WTC11 (cell line): ENCODE data around the gene SDR42E2.

Source experiments
- CTCF ChIP-seq: fragments of 200-600 bp; IDR thresholded peaks from 2 replicates; pipeline ENCODE4 v1.8.0; 2022; ENCODE audit warnings: antibody characterized with exemption
- ESRRA ChIP-seq: sonication (generic); formaldehyde crosslinking; IDR thresholded peaks from 2 replicates; pipeline ENCODE4 v1.8.1; 2022; ENCODE audit warnings: mild to moderate bottlenecking, missing genetic modification reagents, borderline replicate concordance
- ETV6 ChIP-seq: sonication (generic); formaldehyde crosslinking; IDR thresholded peaks from 2 replicates; pipeline ENCODE4 v1.8.1; 2022; ENCODE audit warnings: mild to moderate bottlenecking, missing genetic modification reagents
- NR2C2 ChIP-seq: sonication (generic); formaldehyde crosslinking; IDR thresholded peaks from 2 replicates; pipeline ENCODE4 v1.8.0; 2022; ENCODE audit warnings: mild to moderate bottlenecking, missing genetic modification reagents
- PRRX2 ChIP-seq: fragments of 250-450 bp; sonication (Bioruptor Pico); IDR thresholded peaks from 2 replicates; pipeline ENCODE4 v1.8.0; 2021; ENCODE audit warnings: mild to moderate bottlenecking
- RORB ChIP-seq: fragments of 250-450 bp; sonication (Bioruptor Pico); IDR thresholded peaks from 2 replicates; pipeline ENCODE4 v1.9.0; 2021; ENCODE audit warnings: mild to moderate bottlenecking
- SP1 ChIP-seq: sonication (generic); formaldehyde crosslinking; conservative IDR thresholded peaks from 2 replicates; pipeline ENCODE4 v1.8.1; 2022; ENCODE audit warnings: missing genetic modification reagents
- ZBTB43 ChIP-seq: sonication (generic); formaldehyde crosslinking; IDR thresholded peaks from 2 replicates; pipeline ENCODE4 v1.8.1; 2023; ENCODE audit warnings: mild to moderate bottlenecking, missing genetic modification reagents
- ZNF121 ChIP-seq: sonication (generic); formaldehyde crosslinking; IDR thresholded peaks from 2 replicates; pipeline ENCODE4 v1.8.0; 2023; ENCODE audit warnings: missing genetic modification reagents
- ZNF138 ChIP-seq: sonication (generic); formaldehyde crosslinking; conservative IDR thresholded peaks from 2 replicates; pipeline ENCODE4 v1.8.1; 2022; ENCODE audit warnings: mild to moderate bottlenecking, moderate library complexity, missing genetic modification reagents
- TF ChIP-seq, protein P1 (sequence below): sonication (generic); formaldehyde crosslinking; IDR thresholded peaks from 2 replicates; pipeline ENCODE4 v1.8.1; 2023; ENCODE audit warnings: mild to moderate bottlenecking, missing genetic modification reagents, borderline replicate concordance
- TF ChIP-seq, protein P2 (sequence below): sonication (generic); formaldehyde crosslinking; IDR thresholded peaks from 2 replicates; pipeline ENCODE4 v1.8.0; 2022; ENCODE audit warnings: mild to moderate bottlenecking, missing genetic modification reagents
- TF ChIP-seq, protein P3 (sequence below): fragments of 250-450 bp; sonication (Bioruptor Pico); IDR thresholded peaks from 2 replicates; pipeline ENCODE4 v1.9.0; 2021; ENCODE audit warnings: mild to moderate bottlenecking

DNA sequence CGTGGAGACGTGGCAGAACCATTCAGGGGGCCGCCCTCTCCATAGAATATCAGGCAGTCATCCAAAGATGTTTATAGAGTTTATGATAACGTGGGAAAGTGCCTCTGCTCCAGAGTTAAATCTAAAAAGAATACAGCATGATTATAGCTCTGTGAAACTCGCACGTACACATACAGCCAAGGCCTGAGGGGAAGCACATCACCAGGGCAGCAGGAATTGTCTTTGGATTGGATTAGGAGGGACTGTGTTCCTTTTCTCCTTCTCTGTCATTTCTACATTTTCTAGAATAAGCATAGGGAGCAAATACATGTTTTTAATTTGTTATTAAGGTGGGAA lies 70.7 kb downstream of the SDR42E2 start:
- TF ChIP-seq CTCF (no peak), ZBTB43 (CRISPR knock-in tag) (no peak), NR2C2 (CRISPR knock-in tag) (no peak), ESRRA (CRISPR knock-in tag) (no peak), ZNF121 (CRISPR knock-in tag) (no peak), ZNF138 (CRISPR knock-in tag) (no peak), PRRX2 (no peak), RORB (CRISPR knock-in tag) (no peak), SP1 (no peak), ETV6 (no peak)
- TF ChIP-seq, protein P1, sequence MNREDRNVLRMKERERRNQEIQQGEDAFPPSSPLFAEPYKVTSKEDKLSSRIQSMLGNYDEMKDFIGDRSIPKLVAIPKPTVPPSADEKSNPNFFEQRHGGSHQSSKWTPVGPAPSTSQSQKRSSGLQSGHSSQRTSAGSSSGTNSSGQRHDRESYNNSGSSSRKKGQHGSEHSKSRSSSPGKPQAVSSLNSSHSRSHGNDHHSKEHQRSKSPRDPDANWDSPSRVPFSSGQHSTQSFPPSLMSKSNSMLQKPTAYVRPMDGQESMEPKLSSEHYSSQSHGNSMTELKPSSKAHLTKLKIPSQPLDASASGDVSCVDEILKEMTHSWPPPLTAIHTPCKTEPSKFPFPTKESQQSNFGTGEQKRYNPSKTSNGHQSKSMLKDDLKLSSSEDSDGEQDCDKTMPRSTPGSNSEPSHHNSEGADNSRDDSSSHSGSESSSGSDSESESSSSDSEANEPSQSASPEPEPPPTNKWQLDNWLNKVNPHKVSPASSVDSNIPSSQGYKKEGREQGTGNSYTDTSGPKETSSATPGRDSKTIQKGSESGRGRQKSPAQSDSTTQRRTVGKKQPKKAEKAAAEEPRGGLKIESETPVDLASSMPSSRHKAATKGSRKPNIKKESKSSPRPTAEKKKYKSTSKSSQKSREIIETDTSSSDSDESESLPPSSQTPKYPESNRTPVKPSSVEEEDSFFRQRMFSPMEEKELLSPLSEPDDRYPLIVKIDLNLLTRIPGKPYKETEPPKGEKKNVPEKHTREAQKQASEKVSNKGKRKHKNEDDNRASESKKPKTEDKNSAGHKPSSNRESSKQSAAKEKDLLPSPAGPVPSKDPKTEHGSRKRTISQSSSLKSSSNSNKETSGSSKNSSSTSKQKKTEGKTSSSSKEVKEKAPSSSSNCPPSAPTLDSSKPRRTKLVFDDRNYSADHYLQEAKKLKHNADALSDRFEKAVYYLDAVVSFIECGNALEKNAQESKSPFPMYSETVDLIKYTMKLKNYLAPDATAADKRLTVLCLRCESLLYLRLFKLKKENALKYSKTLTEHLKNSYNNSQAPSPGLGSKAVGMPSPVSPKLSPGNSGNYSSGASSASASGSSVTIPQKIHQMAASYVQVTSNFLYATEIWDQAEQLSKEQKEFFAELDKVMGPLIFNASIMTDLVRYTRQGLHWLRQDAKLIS (CRISPR knock-in tag), result no peak
- TF ChIP-seq, protein P2, sequence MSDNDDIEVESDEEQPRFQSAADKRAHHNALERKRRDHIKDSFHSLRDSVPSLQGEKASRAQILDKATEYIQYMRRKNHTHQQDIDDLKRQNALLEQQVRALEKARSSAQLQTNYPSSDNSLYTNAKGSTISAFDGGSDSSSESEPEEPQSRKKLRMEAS (CRISPR knock-in tag), result no peak
- TF ChIP-seq, protein P3, sequence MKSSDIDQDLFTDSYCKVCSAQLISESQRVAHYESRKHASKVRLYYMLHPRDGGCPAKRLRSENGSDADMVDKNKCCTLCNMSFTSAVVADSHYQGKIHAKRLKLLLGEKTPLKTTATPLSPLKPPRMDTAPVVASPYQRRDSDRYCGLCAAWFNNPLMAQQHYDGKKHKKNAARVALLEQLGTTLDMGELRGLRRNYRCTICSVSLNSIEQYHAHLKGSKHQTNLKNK (CRISPR knock-in tag), result no peak
